ENCODE data around the gene PRKCZ.
A peak's percentile ranks its signal among the peaks of the same experiment; 100 is the strongest.

Gene PRKCZ

GRCh38 chr1:2166254-2166653, 116.0 kb downstream of the PRKCZ start:
- no peak for DNase-seq

GRCh38 chr1:2166695-2167094, 116.5 kb downstream of the PRKCZ start:
- DNase-seq = no peak

DNA sequence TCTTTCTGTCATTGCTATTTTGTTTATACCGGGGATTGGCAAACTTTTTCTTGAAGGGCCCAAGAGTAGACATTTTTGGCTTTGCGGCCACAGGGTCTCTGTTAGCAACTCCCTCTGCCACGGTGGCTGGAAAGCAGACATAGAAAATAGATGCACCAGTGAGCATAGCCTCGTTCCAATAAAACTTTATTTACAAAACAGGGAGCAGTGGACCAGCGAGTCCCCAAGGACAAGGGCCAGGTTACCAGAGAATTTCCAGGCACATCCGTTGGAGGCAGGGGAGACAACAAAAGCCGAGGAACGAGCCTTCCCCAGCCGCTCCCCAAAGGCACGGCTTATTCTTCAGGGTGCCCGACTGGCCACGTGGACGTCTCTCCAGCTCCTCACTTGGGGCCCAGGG, 117.9 kb downstream of the PRKCZ start:
- no peak for DNase-seq

- DNase-seq = no peak
These were observed 118.3 kb downstream of the PRKCZ start for GRCh38 chr1:2168535-2168934.

GRCh38 chr1:2169200-2169836, 119.1 kb downstream of the PRKCZ start:
- DNase-seq = no peak

DNA sequence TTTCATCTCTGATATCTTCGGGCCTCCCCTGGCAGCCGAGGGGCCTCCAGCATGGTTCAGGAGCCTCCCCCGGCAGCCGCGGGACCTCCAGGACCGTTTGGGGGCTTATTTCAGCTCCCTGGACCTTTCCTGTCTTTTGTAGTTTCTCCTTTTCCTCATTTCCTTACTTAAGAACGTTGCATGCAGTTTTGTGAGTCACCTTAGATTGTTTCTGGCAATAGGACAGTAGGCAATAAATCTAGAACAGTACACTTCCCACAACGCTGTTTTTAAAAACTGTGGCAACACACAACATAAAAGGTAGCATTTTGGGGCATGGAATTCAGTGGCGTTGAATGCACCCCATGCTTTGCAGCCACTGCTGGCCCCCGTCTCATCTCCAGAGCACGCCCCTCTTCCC, 120.0 kb downstream of the PRKCZ start:
- no peak for DNase-seq

GRCh38 chr1:2172012-2172411, 121.8 kb downstream of the PRKCZ start:
- no peak for DNase-seq

GRCh38 chr1:2172551-2173146, 122.4 kb downstream of the PRKCZ start:
- no peak for DNase-seq

DNA sequence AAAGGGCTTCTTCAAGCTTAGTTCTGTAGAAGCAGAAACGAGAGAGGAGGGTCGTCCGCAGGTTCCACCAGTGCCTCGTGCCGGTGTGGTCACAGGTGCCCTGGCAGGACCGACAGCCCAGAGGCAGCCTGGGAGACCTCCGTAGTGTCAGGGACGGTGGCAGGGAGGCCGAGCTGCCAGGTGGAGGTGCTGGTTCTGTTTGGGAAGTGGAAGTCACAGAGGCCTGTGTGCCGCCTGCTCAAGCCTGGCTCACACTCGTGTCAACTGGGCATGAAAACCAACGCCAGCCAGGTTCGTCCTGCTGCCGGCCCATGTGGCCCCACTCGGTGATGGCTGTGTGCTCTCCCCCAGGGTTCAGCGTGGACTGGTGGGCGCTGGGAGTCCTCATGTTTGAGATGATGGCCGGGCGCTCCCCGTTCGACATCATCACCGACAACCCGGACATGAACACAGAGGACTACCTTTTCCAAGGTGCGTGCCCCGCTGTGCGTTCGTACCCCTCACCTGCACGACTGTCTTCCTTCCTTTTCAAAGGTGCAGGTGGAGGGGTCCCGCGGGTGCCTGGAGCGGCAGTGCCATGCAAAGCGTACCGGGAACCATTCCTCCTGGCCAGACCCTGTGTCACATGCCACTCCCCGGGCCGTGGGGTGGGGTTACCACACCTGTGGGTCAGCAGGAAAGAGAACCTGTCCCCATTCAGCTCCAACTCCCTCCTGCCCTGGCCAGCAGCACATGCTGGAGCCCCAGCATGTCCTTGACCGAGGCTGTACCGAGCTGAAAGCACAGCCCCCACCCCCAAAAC, 123.5 kb downstream of the PRKCZ start:
- DNase-seq = no peak

DNA sequence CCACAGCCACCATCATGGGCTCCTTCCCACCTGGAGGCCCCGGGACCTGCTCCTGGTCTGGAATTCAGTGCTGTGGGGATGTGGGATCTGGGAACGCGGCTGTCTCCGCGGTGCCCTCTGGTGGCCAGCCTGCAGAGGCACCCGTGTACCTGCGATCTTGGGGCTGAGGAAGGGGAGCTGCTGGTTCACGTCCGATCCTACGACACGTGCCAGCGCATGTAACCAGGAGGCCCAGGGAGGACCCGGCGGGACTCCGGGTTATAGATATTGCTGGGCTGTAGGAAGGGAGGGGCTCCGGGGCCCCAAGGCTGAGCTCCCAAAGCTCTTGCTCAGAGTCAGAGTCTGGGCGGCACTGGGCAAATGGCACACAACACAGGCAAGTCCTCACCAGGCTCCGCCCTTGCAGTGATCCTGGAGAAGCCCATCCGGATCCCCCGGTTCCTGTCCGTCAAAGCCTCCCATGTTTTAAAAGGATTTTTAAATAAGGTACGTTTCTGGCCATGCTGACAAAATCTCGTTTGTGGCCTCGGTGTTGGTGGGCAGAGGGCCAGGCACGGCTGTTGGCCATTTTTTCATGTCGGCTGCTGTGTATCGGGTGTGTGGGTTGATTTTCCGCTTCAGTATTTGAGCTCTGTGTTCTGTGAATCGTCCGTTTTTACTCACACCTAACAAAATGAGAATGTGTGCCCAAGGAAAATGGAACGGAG, 124.3 kb downstream of the PRKCZ start:
- DNase-seq = peak; percentile 74

GRCh38 chr1:2175055-2175414, 124.8 kb downstream of the PRKCZ start:
- no peak for DNase-seq

GRCh38 chr1:2175681-2176454, 125.7 kb downstream of the PRKCZ start:
- no peak for DNase-seq

DNA sequence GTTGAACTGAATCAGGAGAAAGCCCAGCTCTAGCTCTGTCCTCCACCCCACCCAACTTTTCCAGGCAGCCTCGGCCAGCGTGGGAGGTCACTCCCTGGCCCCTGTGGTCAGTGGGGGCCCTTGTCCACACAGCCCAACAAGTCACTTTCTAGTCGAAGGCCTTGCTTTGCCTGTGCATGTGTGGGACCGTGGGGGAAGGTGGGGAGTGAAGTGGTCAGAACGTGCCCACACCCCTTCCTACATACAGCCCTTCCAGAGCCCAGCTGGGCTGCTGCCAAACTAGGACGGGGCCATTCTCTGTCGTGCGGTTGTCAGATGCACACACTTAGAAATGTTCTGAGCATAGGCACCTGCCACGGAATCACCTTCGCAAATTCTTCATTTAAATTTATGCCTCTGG, 126.4 kb downstream of the PRKCZ start:
- no peak for DNase-seq

- no peak for DNase-seq
These were observed 127.3 kb downstream of the PRKCZ start for GRCh38 chr1:2177541-2177940.

DNA sequence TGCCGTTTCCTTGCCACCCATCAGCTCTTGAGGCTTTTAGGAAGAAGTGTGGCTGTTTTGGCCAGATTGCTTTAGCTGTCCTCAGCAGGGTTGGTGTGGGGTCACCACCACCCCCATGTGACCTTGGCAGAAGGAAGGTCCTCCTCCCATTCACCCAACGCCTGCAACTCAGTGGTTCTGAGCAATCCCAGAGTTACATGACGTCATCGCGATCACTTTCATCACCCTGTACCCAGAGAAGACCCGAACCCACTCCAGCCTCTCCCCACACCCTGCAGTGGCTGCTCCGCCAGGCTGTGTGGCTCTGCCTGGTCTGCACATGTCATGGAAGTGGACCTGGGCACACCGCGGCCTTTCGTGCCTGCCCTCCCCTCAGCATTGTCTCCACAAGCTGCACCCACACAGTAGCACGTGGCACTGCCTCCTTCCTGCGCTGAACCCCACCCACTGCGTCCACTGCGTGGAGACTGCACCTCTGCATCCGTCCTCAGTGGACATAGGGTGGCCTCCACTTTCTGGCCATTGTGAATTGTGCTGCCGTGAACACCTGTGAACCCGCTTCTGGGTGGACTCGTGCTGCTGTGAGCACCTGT, 127.8 kb downstream of the PRKCZ start:
- DNase-seq = no peak

DNA sequence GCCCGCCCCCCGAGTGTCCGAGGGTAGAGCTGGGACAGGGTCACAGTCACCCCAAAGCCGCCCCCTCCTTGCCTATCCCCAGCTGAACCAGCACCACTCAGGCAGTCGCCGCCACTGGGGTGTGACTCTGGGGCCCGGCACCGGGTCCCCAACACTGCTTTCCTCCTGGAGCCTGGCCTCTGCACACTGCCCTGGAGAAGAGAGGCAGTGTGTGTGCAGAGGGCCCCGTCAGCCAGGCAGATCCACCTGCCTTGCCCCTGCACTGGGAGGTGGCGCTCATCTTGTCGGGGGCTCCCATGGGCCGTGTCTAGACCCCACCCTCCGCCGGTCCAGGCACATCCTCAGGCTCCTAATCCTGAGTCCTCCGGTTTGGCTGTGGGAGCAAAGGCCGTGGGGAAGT, 128.7 kb downstream of the PRKCZ start:
- DNase-seq = no peak

DNA sequence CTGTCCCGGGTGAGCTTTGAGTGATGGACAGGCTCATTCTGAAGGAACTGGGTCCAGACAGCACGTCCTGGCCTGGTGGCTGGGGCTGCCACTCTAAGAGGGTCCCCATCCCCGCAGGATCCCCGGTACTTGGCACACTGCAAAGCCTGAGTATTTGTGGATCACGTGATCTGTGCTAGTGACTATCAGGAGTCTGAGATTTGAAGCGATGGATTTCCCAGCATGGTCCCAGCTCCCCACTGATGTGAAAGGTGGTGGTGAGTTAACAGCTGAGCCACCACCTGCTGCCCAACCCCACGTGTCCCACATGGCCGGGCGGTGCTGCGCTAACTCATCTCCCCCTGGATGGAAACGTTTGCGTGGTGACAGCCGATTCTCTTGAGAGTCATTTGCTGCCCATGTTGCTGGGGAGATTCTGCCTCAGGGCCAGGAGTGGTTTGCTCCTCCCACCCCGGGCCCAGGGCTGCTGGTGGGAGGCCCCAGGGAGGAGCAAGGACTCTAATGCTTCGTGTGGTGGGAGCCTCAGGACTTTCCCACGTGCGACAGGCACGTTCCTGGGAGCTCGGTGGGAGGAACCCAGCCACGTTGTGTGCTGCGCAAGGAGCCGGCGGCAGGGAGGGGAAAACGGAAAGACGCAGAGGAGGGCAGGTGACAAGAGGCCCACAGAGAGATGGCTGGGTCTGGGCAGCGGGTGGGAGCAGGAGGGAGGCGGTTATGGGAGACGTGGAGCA, 129.2 kb downstream of the PRKCZ start:
- DNase-seq = no peak

DNA sequence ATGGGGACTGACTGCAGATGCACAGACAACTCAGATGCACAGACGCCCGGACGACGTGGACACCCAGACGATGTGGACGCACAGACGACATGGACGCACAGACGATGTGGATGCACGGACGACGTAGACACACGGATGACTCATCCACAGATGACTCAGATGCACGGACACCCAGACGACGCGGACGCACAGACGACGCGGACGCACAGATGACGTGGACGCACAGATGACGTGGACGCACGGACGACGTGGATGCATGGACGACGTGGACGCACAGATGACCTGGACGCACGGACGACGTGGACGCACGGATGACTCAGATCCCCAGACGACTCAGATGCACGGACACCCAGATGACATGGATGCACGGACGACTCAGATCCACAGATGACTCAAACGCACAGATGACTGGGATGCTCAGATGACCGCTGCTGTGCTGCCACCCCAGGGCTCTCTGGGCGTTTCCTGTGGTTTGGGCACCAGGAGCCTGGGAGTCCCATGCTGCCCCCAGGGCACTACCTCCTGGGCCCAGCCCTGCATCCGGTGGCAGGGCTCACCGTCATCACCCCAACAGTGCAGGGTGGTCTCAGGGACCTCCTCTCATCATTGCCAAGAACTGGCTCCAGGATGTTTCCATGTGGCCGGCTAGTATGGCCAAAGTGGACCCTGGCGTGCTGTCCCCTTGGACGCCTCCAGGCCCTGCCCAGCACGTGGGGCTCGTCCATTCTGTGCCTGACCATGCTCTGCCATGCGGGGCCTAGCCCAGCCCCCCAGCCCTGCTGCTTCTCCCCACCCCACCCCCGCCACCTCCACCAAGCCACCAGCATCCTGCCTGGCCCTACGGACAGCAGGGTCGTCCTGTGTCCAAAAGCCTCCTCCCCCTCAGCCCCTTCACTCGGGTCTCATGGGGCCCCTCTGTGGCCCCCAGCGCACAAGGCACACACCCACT, 130.4 kb downstream of the PRKCZ start:
- no peak for DNase-seq

DNA sequence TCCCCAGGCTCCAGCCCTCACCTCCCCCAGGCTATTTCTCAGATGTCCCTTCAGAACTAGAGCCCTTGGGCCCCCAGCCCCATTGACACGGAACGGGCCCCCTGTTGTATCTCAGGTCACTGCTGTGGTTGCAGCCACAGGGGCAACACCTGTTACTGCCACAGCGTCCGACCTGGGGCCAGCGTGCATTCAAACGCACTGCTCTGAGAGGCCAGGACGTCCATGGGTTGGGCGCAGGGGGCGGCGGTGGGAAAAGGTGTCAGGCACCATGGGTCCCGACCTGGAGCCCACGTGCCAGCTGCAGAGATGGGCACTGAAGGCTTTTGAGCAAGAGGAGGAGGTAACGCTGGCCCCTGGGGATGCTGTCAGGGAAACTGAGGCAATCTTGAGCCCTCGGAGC, 131.1 kb downstream of the PRKCZ start:
- no peak for DNase-seq

DNA sequence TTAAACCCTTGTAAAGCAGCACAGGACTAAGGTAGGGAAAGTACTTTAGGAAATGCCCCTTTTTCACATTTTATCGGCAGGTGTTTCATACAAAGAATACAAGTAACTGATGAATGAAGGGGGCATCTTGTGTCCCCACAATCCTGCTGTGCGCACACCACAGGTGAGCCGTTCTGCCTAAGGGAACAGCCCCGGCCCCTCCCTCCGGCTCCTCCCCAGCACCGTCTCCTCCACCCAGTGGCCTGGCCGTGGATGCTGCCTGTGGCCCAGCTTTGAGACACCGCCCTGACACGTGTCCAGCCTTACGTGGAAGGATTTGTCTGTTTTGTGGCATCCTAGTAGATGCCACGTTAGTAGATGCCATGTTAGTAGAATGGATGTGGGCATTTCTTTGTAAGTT, 131.5 kb downstream of the PRKCZ start:
- no peak for DNase-seq

GRCh38 chr1:2182376-2182775, 132.2 kb downstream of the PRKCZ start:
- DNase-seq = no peak

Data from activated effector memory CD4-positive, alpha-beta T cell treated with anti-CD3 and anti-CD28 coated beads, Interleukin-2, amount 50 U/mL, for 16 hours (primary cell).